Measurements from ENCODE around the gene GLB1L3.

Gene GLB1L3

GRCh38 chr11:134352111-134352510 is 75.9 kb downstream of the GLB1L3 start:
- Histone ChIP-seq H3K36me3 (no peaks in the 10 kb centered on the region), H3K9ac (no peak overlapping the region), H4K20me1 (0 out of 22 replicates have a peak, but pooled peaks cover 0 to 3% (median 0%) of the 10 kb centered on the region in 11 experiments), H3K9me3 (replicated peaks in 1 of 11) (peaks cover 4 to 14% (median 11%) of the 10 kb centered on the region in 11 experiments; a peak in 14 of 22 replicates), H3K27ac (no peak overlapping the region), H3K27me3 (no peaks in the 10 kb centered on the region), H3K4me1 (peaks cover 8 to 21% (median 14%) of the 10 kb centered on the region in 10 experiments; a peak in 17 of 20 replicates), H3K4me3 (no peak overlapping the region), H3K4me2 (no peak overlapping the region)
- no peak for TF ChIP-seq Cebpa-rat (IDR thresholded peaks at IDR 0.05)

- Histone ChIP-seq H3K4me2 (peak overlapping the region in 3 of 11 experiments; percentile 24 to 49 (median 40); a peak in 6 of 22 replicates), H4K20me1 (peaks cover 0 to 14% (median 0%) of the 10 kb centered on the region in 11 experiments; a peak in 1 of 22 replicates), H3K9me3 (replicated peaks in 1 of 11) (peaks cover 4 to 14% (median 11%) of the 10 kb centered on the region in 11 experiments; a peak in 14 of 22 replicates), H3K4me3 (no peak overlapping the region), H3K9ac (no peak overlapping the region), H3K27ac (no peak overlapping the region), H3K4me1 (peaks cover 0 to 11% (median 5%) of the 10 kb centered on the region in 10 experiments; a peak in 9 of 20 replicates), H3K36me3 (no peaks in the 10 kb centered on the region), H3K27me3 (peaks cover 0 to 5% (median 0%) of the 10 kb centered on the region in 11 experiments; a peak in 2 of 22 replicates)
- no peak for TF ChIP-seq Cebpa-rat (IDR thresholded peaks at IDR 0.05)
These were observed 79.0 kb downstream of the GLB1L3 start for GRCh38 chr11:134355136-134355535.

- Histone ChIP-seq H3K4me3 (no peak overlapping the region), H3K27ac (no peak overlapping the region), H3K27me3 (peaks cover 0 to 9% (median 0%) of the 10 kb centered on the region in 11 experiments; a peak in 3 of 22 replicates), H3K4me1 (peaks cover under 1 to 11% (median 5%) of the 10 kb centered on the region in 10 experiments; a peak in 10 of 20 replicates), H3K36me3 (no peaks in the 10 kb centered on the region), H3K4me2 (peak overlapping the region in 3 of 11 experiments; percentile 24 to 49 (median 40); a peak in 5 of 22 replicates), H3K9me3 (replicated peaks in 1 of 11) (peaks cover 4 to 14% (median 11%) of the 10 kb centered on the region in 11 experiments; a peak in 14 of 22 replicates), H4K20me1 (peaks cover 0 to 15% (median 0%) of the 10 kb centered on the region in 11 experiments; a peak in 1 of 22 replicates), H3K9ac (no peak overlapping the region)
- TF ChIP-seq Cebpa-rat (IDR thresholded peaks at IDR 0.05): no peak
These were observed 79.5 kb downstream of the GLB1L3 start for GRCh38 chr11:134355656-134356055.

GRCh38 chr11:134356656-134357544 is 80.7 kb downstream of the GLB1L3 start:
- no peaks in the 10 kb centered on the region for H3K36me3 ChIP-seq
- H3K4me2 ChIP-seq: no peak overlapping the region
- H3K4me3 ChIP-seq: no peak overlapping the region
- H4K20me1 ChIP-seq: peaks cover 0 to 27% (median 4%) of the 10 kb centered on the region in 11 experiments; a peak in 7 of 22 replicates
- H3K9ac ChIP-seq: no peak overlapping the region
- H3K4me1 ChIP-seq: peaks cover 11 to 19% (median 16%) of the 10 kb centered on the region in 10 experiments
- H3K27ac ChIP-seq: no peak overlapping the region
- H3K27me3 ChIP-seq: peaks cover 0 to 21% (median 10%) of the 10 kb centered on the region in 11 experiments; a peak in 15 of 22 replicates
- peaks cover 4 to 14% (median 11%) of the 10 kb centered on the region in 11 experiments; a peak in 14 of 22 replicates for H3K9me3 ChIP-seq (replicated peaks in 1 of 11)
- no peak for TF ChIP-seq Cebpa-rat (IDR thresholded peaks at IDR 0.05)

DNA sequence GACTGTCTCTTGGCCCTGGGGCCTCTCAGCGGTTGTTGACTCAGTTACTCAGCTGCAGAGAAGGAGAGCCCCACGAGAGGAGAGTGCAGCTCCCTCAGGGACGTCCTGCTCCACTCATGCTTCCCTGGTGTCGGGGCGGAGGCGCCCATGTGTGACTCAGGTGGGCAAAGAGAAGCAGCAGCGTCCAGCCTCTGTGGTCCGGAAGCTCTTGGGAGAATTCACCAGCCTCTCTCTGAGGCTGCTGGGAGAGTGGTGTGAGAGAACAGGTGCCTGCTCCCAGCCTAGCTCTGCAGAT is 81.3 kb downstream of the GLB1L3 start:
- Histone ChIP-seq H3K4me2 (no peak overlapping the region), H3K9me3 (replicated peaks in 1 of 11) (peaks cover 4 to 14% (median 11%) of the 10 kb centered on the region in 11 experiments; a peak in 14 of 22 replicates), H3K9ac (no peak overlapping the region), H3K4me1 (peaks cover 11 to 23% (median 20%) of the 10 kb centered on the region in 10 experiments), H4K20me1 (peaks cover 0 to 32% (median 10%) of the 10 kb centered on the region in 11 experiments; a peak in 11 of 22 replicates), H3K27me3 (peaks cover 0 to 27% (median 14%) of the 10 kb centered on the region in 11 experiments; a peak in 15 of 22 replicates), H3K36me3 (no peaks in the 10 kb centered on the region), H3K27ac (no peak overlapping the region), H3K4me3 (no peak overlapping the region)
- TF ChIP-seq Cebpa-rat (IDR thresholded peaks at IDR 0.05): no peak

GRCh38 chr11:134358165-134358855 is 82.1 kb downstream of the GLB1L3 start:
- Histone ChIP-seq H3K9me3 (replicated peaks in 1 of 11) (peaks cover 4 to 10% (median 7%) of the 10 kb centered on the region in 11 experiments; a peak in 13 of 22 replicates), H3K27me3 (peaks cover 0 to 30% (median 15%) of the 10 kb centered on the region in 11 experiments; a peak in 15 of 22 replicates), H4K20me1 (peaks cover 0 to 41% (median 15%) of the 10 kb centered on the region in 11 experiments; a peak in 14 of 22 replicates), H3K9ac (no peak overlapping the region), H3K36me3 (no peaks in the 10 kb centered on the region), H3K27ac (no peak overlapping the region), H3K4me1 (peaks cover 11 to 31% (median 21%) of the 10 kb centered on the region in 10 experiments), H3K4me2 (no peak overlapping the region), H3K4me3 (no peak overlapping the region)
- TF ChIP-seq Cebpa-rat (IDR thresholded peaks at IDR 0.05): no peak

- no peak overlapping the region for H3K4me2 ChIP-seq
- no peak overlapping the region for H3K27ac ChIP-seq
- H3K36me3 ChIP-seq: no peaks in the 10 kb centered on the region
- H3K4me3 ChIP-seq: no peak overlapping the region
- no peak overlapping the region for H3K9ac ChIP-seq
- peaks cover 11 to 38% (median 26%) of the 10 kb centered on the region in 10 experiments for H3K4me1 ChIP-seq
- H3K27me3 ChIP-seq: peaks cover 0 to 32% (median 15%) of the 10 kb centered on the region in 11 experiments; a peak in 15 of 22 replicates
- no peak for TF ChIP-seq Cebpa-rat (IDR thresholded peaks at IDR 0.05)
- peaks cover 0 to 47% (median 16%) of the 10 kb centered on the region in 11 experiments; a peak in 15 of 22 replicates for H4K20me1 ChIP-seq
- peaks cover 0 to 4% (median 1%) of the 10 kb centered on the region in 11 experiments; a peak in 9 of 22 replicates for H3K9me3 ChIP-seq (replicated peaks in 1 of 11)
These were observed 82.8 kb downstream of the GLB1L3 start for GRCh38 chr11:134358856-134359490.

- Histone ChIP-seq H3K9ac (no peak overlapping the region), H3K27me3 (peaks cover 0 to 32% (median 15%) of the 10 kb centered on the region in 11 experiments; a peak in 15 of 22 replicates), H3K36me3 (no peaks in the 10 kb centered on the region), H3K9me3 (replicated peaks in 1 of 11) (no peaks in the 10 kb centered on the region), H3K4me3 (no peak overlapping the region), H3K4me1 (peaks cover 11 to 44% (median 33%) of the 10 kb centered on the region in 10 experiments), H4K20me1 (peaks cover 0 to 54% (median 18%) of the 10 kb centered on the region in 11 experiments; a peak in 16 of 22 replicates), H3K27ac (no peak overlapping the region), H3K4me2 (peak overlapping the region in 6 of 11 experiments; percentile 7 to 69 (median 28); a peak in 4 of 22 replicates)
- no peak for TF ChIP-seq Cebpa-rat (IDR thresholded peaks at IDR 0.05)
These were observed 83.5 kb downstream of the GLB1L3 start for GRCh38 chr11:134359646-134360045.

Measured in BLaER1 treated with 17β-estradiol and CSF1 and Interleukin-3, amounts not matched to agents 10 nM and 100 nM (cell line).